Liver (tissue), 3 donors: Measurements from ENCODE around the gene CRY1.

Experiments used
- RAD21 ChIP-seq, 2 donors: IDR thresholded peaks; 2 replicates each; pipeline ENCODE4 v1.6.1; 2016; ENCODE audit warnings: antibody characterized with exemption in 2 of 2, mild to moderate bottlenecking in 2 of 2
- TF ChIP-seq, protein P1 (sequence below): fragments of 150-350 bp; IDR thresholded peaks from 2 replicates; pipeline ENCODE4 v1.5.1; 2017; ENCODE audit warnings: improper control_type of control experiment, low read depth, low read length; ENCODE audit not compliant: missing input control
- donor health status: healthy.
- donor health status: healthy.

GRCh38 chr12:107014055-107014454 is 79.3 kb downstream of the CRY1 start:
- peak; percentile 74 to 86 for TF ChIP-seq RAD21 (IDR thresholded peaks at IDR 0.05)
- TF ChIP-seq, protein P1, sequence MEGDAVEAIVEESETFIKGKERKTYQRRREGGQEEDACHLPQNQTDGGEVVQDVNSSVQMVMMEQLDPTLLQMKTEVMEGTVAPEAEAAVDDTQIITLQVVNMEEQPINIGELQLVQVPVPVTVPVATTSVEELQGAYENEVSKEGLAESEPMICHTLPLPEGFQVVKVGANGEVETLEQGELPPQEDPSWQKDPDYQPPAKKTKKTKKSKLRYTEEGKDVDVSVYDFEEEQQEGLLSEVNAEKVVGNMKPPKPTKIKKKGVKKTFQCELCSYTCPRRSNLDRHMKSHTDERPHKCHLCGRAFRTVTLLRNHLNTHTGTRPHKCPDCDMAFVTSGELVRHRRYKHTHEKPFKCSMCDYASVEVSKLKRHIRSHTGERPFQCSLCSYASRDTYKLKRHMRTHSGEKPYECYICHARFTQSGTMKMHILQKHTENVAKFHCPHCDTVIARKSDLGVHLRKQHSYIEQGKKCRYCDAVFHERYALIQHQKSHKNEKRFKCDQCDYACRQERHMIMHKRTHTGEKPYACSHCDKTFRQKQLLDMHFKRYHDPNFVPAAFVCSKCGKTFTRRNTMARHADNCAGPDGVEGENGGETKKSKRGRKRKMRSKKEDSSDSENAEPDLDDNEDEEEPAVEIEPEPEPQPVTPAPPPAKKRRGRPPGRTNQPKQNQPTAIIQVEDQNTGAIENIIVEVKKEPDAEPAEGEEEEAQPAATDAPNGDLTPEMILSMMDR, result peak; percentile 47
